B cell (primary cell): ENCODE results near the gene JADE3.

Source experiments
- CTCF ChIP-seq: fragments of 200-600 bp; IDR thresholded peaks from one replicate; pipeline ENCODE4 v1.8.0; 2022; ENCODE audit warnings: antibody characterized with exemption, mild to moderate bottlenecking
- EZH2 ChIP-seq: IDR thresholded peaks from 2 replicates; pipeline ENCODE4 v1.6.1; 2012; ENCODE audit warnings: borderline replicate concordance, low read depth, mild to moderate bottlenecking, moderate library complexity, low read length; ENCODE audit not compliant: insufficient read depth, poor library complexity, severe bottlenecking

GRCh38 chrX:47012131-47012530, 99.9 kb downstream of the JADE3 start:
- TF ChIP-seq EZH2, result no peak
- no peak for TF ChIP-seq CTCF
